Trophoblast cell (in vitro differentiated cells and primary cell): Measurements from ENCODE around the gene LENG9.

Experiments
- DNase-seq, 2 donors: peaks; one replicate each; pipeline ENCODE4 v3.0.0-alpha.2; 2016
- H2AFZ ChIP-seq: 2 replicates; pipeline ENCODE4 v1.6.1; 2013; ENCODE audit warnings: low read length, moderate library complexity, mild to moderate bottlenecking; ENCODE audit not compliant: insufficient read depth, poor library complexity
- H2AK5ac ChIP-seq: 2 replicates; pipeline ENCODE4 v1.6.1; 2013; ENCODE audit warnings: mild to moderate bottlenecking, low read length
- H2BK120ac ChIP-seq: 2 replicates; pipeline ENCODE4 v1.6.1; 2013; ENCODE audit warnings: low read length, mild to moderate bottlenecking, moderate library complexity; ENCODE audit not compliant: insufficient read depth, poor library complexity
- H2BK12ac ChIP-seq: 2 replicates; pipeline ENCODE4 v1.6.1; 2013; ENCODE audit warnings: mild to moderate bottlenecking, low read length, moderate library complexity
- H2BK5ac ChIP-seq: 2 replicates; pipeline ENCODE4 v1.6.1; 2013; ENCODE audit warnings: low read length, low read depth, moderate library complexity, mild to moderate bottlenecking; ENCODE audit not compliant: poor library complexity
- H3K14ac ChIP-seq: 2 replicates; pipeline ENCODE4 v1.6.1; 2013; ENCODE audit warnings: mild to moderate bottlenecking, low read length
- H3K18ac ChIP-seq: 2 replicates; pipeline ENCODE4 v1.6.1; 2013; ENCODE audit warnings: mild to moderate bottlenecking, low read length
- H3K23ac ChIP-seq: 2 replicates; pipeline ENCODE4 v1.6.1; 2013; ENCODE audit warnings: low read length
- H3K27ac ChIP-seq: 2 replicates; pipeline ENCODE4 v1.5.1; 2013; ENCODE audit warnings: low read depth, mild to moderate bottlenecking, inconsistent platforms, low read length, moderate library complexity
- H3K27me3 ChIP-seq: 2 replicates; pipeline ENCODE4 v1.6.1; 2013; ENCODE audit warnings: inconsistent platforms, mild to moderate bottlenecking, low read length, moderate library complexity; ENCODE audit not compliant: insufficient read depth
- H3K36me3 ChIP-seq, 2 experiments: 1 replicate in 1 of 2; 2 replicates in 1 of 2; pipeline ENCODE4 v1.6.1; 2013; ENCODE audit warnings: low read length in 2 of 2, mild to moderate bottlenecking in 2 of 2, moderate library complexity in 1 of 2; ENCODE audit not compliant: insufficient read depth in 2 of 2, control insufficient read depth in 1 of 2
- H3K4ac ChIP-seq: 2 replicates; pipeline ENCODE4 v1.6.1; 2013; ENCODE audit warnings: low read depth, mild to moderate bottlenecking, low read length, moderate library complexity
- H3K4me1 ChIP-seq, 2 experiments: 1 replicate in 1 of 2; 2 replicates in 1 of 2; pipeline ENCODE4 v1.6.1; 2013; ENCODE audit warnings: low read length in 2 of 2, mild to moderate bottlenecking in 2 of 2, moderate library complexity in 1 of 2; ENCODE audit not compliant: insufficient read depth in 2 of 2, control insufficient read depth in 1 of 2
- H3K4me2 ChIP-seq: 2 replicates; pipeline ENCODE4 v1.6.1; 2013; ENCODE audit warnings: inconsistent platforms, mild to moderate bottlenecking, low read length, moderate library complexity
- H3K4me3 ChIP-seq: 2 replicates; pipeline ENCODE4 v1.5.1; 2013; ENCODE audit warnings: mild to moderate bottlenecking, low read depth, low read length, inconsistent platforms
- H3K79me1 ChIP-seq: one replicate; pipeline ENCODE4 v1.6.1; 2013; ENCODE audit warnings: low read length
- H3K79me2 ChIP-seq: 2 replicates; pipeline ENCODE4 v1.6.1; 2013; ENCODE audit warnings: low read length, mild to moderate bottlenecking; ENCODE audit not compliant: control insufficient read depth, insufficient read depth, poor library complexity
- H3K9ac ChIP-seq: 2 replicates; pipeline ENCODE4 v1.6.1; 2013; ENCODE audit warnings: mild to moderate bottlenecking, low read length
- H3K9me3 ChIP-seq: 2 replicates; pipeline ENCODE4 v1.6.1; 2013; ENCODE audit warnings: low read depth, mild to moderate bottlenecking, control low read depth, inconsistent platforms, low read length; ENCODE audit not compliant: insufficient read depth
- H4K12ac ChIP-seq: 2 replicates; pipeline ENCODE4 v1.6.1; 2013; ENCODE audit warnings: low read depth, mild to moderate bottlenecking, low read length, moderate library complexity
- H4K8ac ChIP-seq: 2 replicates; pipeline ENCODE4 v1.6.1; 2013; ENCODE audit warnings: low read depth, mild to moderate bottlenecking, low read length, moderate library complexity
- H4K91ac ChIP-seq: one replicate; pipeline ENCODE4 v1.6.1; 2013; ENCODE audit warnings: low read depth, mild to moderate bottlenecking, low read length, moderate library complexity
- WGBS: extraction: QIAGEN DNeasy Blood & Tissue Kit; methylation state at CpG from one replicate; pipeline ENCODE4 v1.1.7; 2013; ENCODE audit warnings: missing lambda C conversion rate; ENCODE audit not compliant: insufficient read length, insufficient coverage; ENCODE audit errors: extremely low coverage; 5-methylcytosine and 5-hydroxymethylcytosine counted together

LENG9 gene

DNA sequence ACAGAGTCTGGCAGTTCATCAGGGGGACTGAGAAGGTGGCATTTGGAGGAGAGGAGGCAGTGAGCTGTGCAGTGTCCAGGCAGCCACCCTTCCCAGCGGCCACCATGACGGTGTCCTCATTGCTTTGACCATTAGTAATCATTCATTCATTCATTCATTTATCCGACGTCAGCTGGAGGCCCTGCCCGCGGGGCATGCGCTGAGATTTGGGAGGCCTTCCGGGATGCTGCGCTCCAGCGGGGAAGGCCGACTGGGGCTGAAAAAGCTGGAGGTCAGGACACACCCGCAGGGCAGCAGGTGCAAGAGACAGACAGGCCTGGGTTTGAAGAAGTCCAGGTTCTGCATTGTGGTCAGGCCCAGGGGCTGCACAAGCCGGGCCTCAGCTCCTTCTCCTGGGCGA is 39.4 kb downstream of the LENG9 start:
- DNase-seq: no peak
- H3K14ac ChIP-seq: no peak overlapping the region
- H3K23ac ChIP-seq: no peak overlapping the region
- H3K79me1 ChIP-seq: no peaks in the 10 kb centered on the region
- H3K9ac ChIP-seq: no peak overlapping the region
- H3K4me2 ChIP-seq: no peak overlapping the region
- peaks cover 2% of the 10 kb centered on the region for H3K9me3 ChIP-seq
- H4K8ac ChIP-seq: no peak overlapping the region
- H2BK120ac ChIP-seq: no peak overlapping the region
- H2BK5ac ChIP-seq: no peak overlapping the region
- no peak overlapping the region for H2BK12ac ChIP-seq
- H3K4ac ChIP-seq: no peak overlapping the region
- H3K27me3 ChIP-seq: peaks cover 8% of the 10 kb centered on the region
- no peak overlapping the region for H3K18ac ChIP-seq
- no peaks in the 10 kb centered on the region for H3K79me2 ChIP-seq
- no peak overlapping the region for H3K27ac ChIP-seq
- peaks cover 5 to 17% of the 10 kb centered on the region in 2 experiments for H3K4me1 ChIP-seq
- no peak overlapping the region for H4K12ac ChIP-seq
- H2AK5ac ChIP-seq: no peak overlapping the region
- H2AFZ ChIP-seq: no peak overlapping the region
- no CpG with 5 or more reads among the region's 14 CpGs for WGBS
- H3K36me3 ChIP-seq: no peaks in the 10 kb centered on the region
- H4K91ac ChIP-seq: no peak overlapping the region
- no peak overlapping the region for H3K4me3 ChIP-seq

DNA sequence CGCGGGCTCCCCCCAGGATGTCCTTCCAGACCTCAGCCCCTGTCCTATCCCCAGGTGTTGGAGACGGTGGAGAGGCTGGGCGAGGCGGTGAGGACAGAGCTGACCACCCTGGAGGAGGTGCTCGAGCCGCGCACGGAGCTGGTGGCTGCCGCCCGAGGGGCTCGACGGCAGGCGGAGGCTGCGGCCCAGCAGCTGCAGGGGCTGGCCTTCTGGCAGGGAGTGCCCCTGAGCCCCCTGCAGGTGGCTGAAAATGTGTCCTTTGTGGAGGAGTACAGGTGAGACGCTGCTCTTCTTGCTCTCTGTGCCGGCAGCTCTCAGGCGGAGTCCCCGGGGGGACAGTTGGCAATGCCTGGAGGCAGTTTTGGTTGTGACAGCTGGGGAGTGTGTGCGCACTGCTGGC is 41.4 kb downstream of the LENG9 start:
- H3K36me3 ChIP-seq: no peaks in the 10 kb centered on the region
- no peak overlapping the region for H4K8ac ChIP-seq
- H3K9me3 ChIP-seq: peaks cover 6% of the 10 kb centered on the region
- no peaks in the 10 kb centered on the region for H3K79me2 ChIP-seq
- no peak overlapping the region for H4K91ac ChIP-seq
- WGBS: no CpG with 5 or more reads among the region's 20 CpGs
- H3K18ac ChIP-seq: no peak overlapping the region
- no peak overlapping the region for H3K27ac ChIP-seq
- H3K4me2 ChIP-seq: no peak overlapping the region
- no peaks in the 10 kb centered on the region for H3K79me1 ChIP-seq
- H2BK12ac ChIP-seq: no peak overlapping the region
- no peak overlapping the region for H2BK5ac ChIP-seq
- peaks cover 10% of the 10 kb centered on the region for H3K27me3 ChIP-seq
- H3K9ac ChIP-seq: no peak overlapping the region
- H3K23ac ChIP-seq: no peak overlapping the region
- no peak overlapping the region for H2AK5ac ChIP-seq
- no peak overlapping the region for H3K14ac ChIP-seq
- H2BK120ac ChIP-seq: no peak overlapping the region
- DNase-seq: no peak
- H3K4me1 ChIP-seq: peaks cover 5 to 17% of the 10 kb centered on the region in 2 experiments
- no peak overlapping the region for H2AFZ ChIP-seq
- no peak overlapping the region for H4K12ac ChIP-seq
- no peak overlapping the region for H3K4me3 ChIP-seq
- no peak overlapping the region for H3K4ac ChIP-seq

DNA sequence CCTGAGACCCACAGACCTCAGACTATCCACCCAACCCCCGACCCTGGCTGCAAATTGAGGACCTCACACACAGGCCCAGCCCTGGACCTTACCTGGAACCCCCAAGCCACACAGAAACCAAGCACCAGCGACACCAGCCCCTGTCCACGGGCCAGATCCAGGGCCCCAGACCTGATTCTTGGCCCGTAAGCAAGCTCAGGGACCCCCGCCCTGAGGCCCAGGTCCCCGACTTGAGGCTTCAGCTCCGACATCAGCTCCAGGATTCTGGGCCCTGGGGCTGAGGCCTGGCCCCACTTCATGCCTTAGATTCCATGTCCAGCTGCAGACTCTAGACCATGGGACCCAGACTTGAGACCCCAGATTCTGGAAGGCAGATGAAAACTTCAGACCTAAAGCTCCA is 42.1 kb downstream of the LENG9 start:
- Histone ChIP-seq H3K4me3 (no peak overlapping the region), H3K4me2 (no peak overlapping the region), H2BK12ac (no peak overlapping the region), H3K14ac (no peak overlapping the region), H4K8ac (no peak overlapping the region), H2BK5ac (no peak overlapping the region), H3K79me2 (no peaks in the 10 kb centered on the region), H3K27ac (no peak overlapping the region), H3K9ac (no peak overlapping the region), H2AFZ (no peak overlapping the region), H3K79me1 (no peaks in the 10 kb centered on the region), H3K4me1 (peaks cover 2 to 14% of the 10 kb centered on the region in 2 experiments), H3K18ac (no peak overlapping the region), H4K91ac (no peak overlapping the region), H3K9me3 (peaks cover 8% of the 10 kb centered on the region), H4K12ac (no peak overlapping the region), H2AK5ac (no peak overlapping the region), H2BK120ac (no peak overlapping the region), H3K4ac (no peak overlapping the region), H3K36me3 (no peaks in the 10 kb centered on the region), H3K27me3 (peaks cover 16% of the 10 kb centered on the region), H3K23ac (no peak overlapping the region)
- no peak for DNase-seq
- WGBS: no CpG with 5 or more reads among the region's 7 CpGs

DNA sequence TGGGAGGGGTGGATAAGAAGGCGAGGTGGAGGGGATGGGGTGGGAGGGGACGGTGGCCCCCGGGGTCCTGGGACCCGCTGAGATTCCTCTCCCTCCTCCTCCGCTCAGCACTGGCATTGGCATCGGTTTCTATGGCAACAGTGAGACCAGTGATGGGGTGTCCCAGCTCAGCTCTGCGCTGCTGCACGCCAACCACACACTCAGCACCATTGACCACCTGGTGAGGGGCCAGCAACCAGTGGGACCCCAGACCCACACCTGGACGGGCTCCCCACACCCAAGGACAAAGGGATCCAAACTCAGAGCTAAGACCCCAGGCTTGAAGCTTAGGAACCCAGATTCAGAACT is 42.4 kb downstream of the LENG9 start:
- H3K36me3 ChIP-seq: no peaks in the 10 kb centered on the region
- H3K79me1 ChIP-seq: no peaks in the 10 kb centered on the region
- peaks cover 8% of the 10 kb centered on the region for H3K9me3 ChIP-seq
- peaks cover 2 to 10% of the 10 kb centered on the region in 2 experiments for H3K4me1 ChIP-seq
- no CpG with 5 or more reads among the region's 9 CpGs for WGBS
- no peak overlapping the region for H3K4me3 ChIP-seq
- H3K14ac ChIP-seq: no peak overlapping the region
- H3K4ac ChIP-seq: no peak overlapping the region
- no peak overlapping the region for H3K27ac ChIP-seq
- H3K4me2 ChIP-seq: no peak overlapping the region
- no peak overlapping the region for H3K9ac ChIP-seq
- no peak for DNase-seq
- H2AFZ ChIP-seq: no peak overlapping the region
- no peak overlapping the region for H3K18ac ChIP-seq
- no peak overlapping the region for H2BK5ac ChIP-seq
- no peak overlapping the region for H2BK120ac ChIP-seq
- H3K23ac ChIP-seq: no peak overlapping the region
- H3K27me3 ChIP-seq: peaks cover 19% of the 10 kb centered on the region
- no peak overlapping the region for H4K8ac ChIP-seq
- no peak overlapping the region for H2BK12ac ChIP-seq
- no peak overlapping the region for H4K91ac ChIP-seq
- H4K12ac ChIP-seq: no peak overlapping the region
- H2AK5ac ChIP-seq: no peak overlapping the region
- H3K79me2 ChIP-seq: no peaks in the 10 kb centered on the region
